HEK293 (cell line): ENCODE measurements around the gene RAB7A.

Experiments
- OVOL3 ChIP-seq: fragments of 450-650 bp; formaldehyde crosslinking; IDR thresholded peaks from 2 replicates; pipeline ENCODE4 v1.5.1; 2016; ENCODE audit warnings: missing biosample characterization, missing genetic modification characterization
- TCF7L2 ChIP-seq: IDR thresholded peaks from 2 replicates; pipeline ENCODE4 v1.6.1; 2011; ENCODE audit warnings: low read depth, mild to moderate bottlenecking, inconsistent platforms, low read length, moderate library complexity, borderline replicate concordance
- ZBTB17 ChIP-seq: fragments of 450-650 bp; formaldehyde crosslinking; IDR thresholded peaks from 2 replicates; pipeline ENCODE4 v1.5.1; 2016; ENCODE audit warnings: missing biosample characterization, missing genetic modification characterization
- ZNF18 ChIP-seq: fragments of 450-650 bp; formaldehyde crosslinking; IDR thresholded peaks from 2 replicates; pipeline ENCODE4 v1.5.1; 2016; ENCODE audit warnings: missing biosample characterization, missing genetic modification characterization
- ZNF274 ChIP-seq, 2 experiments: fragments of 200-500 bp in 1 of 2; fragments of 450-650 bp in 1 of 2; sonication (Bioruptor generic) in 1 of 2; formaldehyde crosslinking in 1 of 2; IDR thresholded peaks; 2 replicates each; pipeline versions ENCODE4 v1.5.1 to v1.6.1; 2014 to 2016; ENCODE audit warnings: borderline replicate concordance in 1 of 2, inconsistent platforms in 1 of 2, low read length in 1 of 2, missing biosample characterization in 1 of 2, missing genetic modification characterization in 1 of 2
- ZNF350 ChIP-seq: fragments of 450-650 bp; formaldehyde crosslinking; IDR thresholded peaks from 2 replicates; pipeline ENCODE4 v1.5.0; 2017; ENCODE audit warnings: missing biosample characterization, mild to moderate bottlenecking, missing genetic modification characterization
- ZNF48 ChIP-seq: fragments of 450-650 bp; formaldehyde crosslinking; IDR thresholded peaks from 2 replicates; pipeline ENCODE4 v1.5.1; 2016; ENCODE audit warnings: missing biosample characterization, missing genetic modification characterization
- ZNF571 ChIP-seq: fragments of 450-650 bp; formaldehyde crosslinking; IDR thresholded peaks from 2 replicates; pipeline ENCODE4 v1.5.0; 2017; ENCODE audit warnings: missing biosample characterization, missing genetic modification characterization
- ZNF76 ChIP-seq: fragments of 450-650 bp; formaldehyde crosslinking; IDR thresholded peaks from 2 replicates; pipeline ENCODE4; 2016; ENCODE audit warnings: low read depth, missing biosample characterization, missing genetic modification characterization, borderline replicate concordance
- TF ChIP-seq, protein P1 (sequence below): fragments of 450-650 bp; formaldehyde crosslinking; IDR thresholded peaks from 2 replicates; pipeline ENCODE4 v1.5.1; 2016; ENCODE audit warnings: missing biosample characterization, missing genetic modification characterization
- TF ChIP-seq, protein P2 (sequence below): sonication (generic); formaldehyde crosslinking; IDR thresholded peaks from 2 replicates; pipeline ENCODE4 v1.8.1; 2022; ENCODE audit warnings: mild to moderate bottlenecking, moderate library complexity, missing genetic modification reagents
- TF ChIP-seq, protein P3 (sequence below): IDR thresholded peaks from 2 replicates; pipeline ENCODE4 v1.6.1; 2011; ENCODE audit warnings: mild to moderate bottlenecking, low read depth, low read length, borderline replicate concordance
- TF ChIP-seq, protein P4 (sequence below): fragments of 450-650 bp; formaldehyde crosslinking; IDR thresholded peaks from 2 replicates; pipeline ENCODE4 v1.5.1; 2016; ENCODE audit warnings: missing biosample characterization, missing genetic modification characterization
- TF ChIP-seq, protein P5 (sequence below): fragments of 450-650 bp; formaldehyde crosslinking; IDR thresholded peaks from 2 replicates; pipeline ENCODE4 v1.5.1; 2017; ENCODE audit warnings: missing biosample characterization, missing genetic modification characterization

DNA sequence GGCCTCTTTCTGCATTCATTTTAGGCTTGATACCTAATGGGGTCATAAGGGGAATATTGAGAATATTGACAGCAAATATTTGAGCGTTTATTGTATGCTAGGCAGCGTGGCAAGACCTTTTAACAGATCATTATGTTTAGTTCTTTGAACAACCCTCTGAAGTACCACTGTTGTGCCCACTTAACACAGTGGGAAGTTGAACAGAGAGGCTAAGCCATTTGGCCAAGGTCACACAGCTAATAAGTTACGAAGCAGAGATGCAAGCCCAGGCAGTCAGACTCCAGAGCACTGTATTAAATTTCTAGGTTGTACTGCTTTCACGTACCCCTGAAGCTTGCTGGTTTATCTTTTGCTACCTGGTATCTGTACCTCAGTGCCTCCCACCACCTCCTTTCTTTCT lies 1.1 kb downstream of the RAB7A start:
- TF ChIP-seq, protein P1, sequence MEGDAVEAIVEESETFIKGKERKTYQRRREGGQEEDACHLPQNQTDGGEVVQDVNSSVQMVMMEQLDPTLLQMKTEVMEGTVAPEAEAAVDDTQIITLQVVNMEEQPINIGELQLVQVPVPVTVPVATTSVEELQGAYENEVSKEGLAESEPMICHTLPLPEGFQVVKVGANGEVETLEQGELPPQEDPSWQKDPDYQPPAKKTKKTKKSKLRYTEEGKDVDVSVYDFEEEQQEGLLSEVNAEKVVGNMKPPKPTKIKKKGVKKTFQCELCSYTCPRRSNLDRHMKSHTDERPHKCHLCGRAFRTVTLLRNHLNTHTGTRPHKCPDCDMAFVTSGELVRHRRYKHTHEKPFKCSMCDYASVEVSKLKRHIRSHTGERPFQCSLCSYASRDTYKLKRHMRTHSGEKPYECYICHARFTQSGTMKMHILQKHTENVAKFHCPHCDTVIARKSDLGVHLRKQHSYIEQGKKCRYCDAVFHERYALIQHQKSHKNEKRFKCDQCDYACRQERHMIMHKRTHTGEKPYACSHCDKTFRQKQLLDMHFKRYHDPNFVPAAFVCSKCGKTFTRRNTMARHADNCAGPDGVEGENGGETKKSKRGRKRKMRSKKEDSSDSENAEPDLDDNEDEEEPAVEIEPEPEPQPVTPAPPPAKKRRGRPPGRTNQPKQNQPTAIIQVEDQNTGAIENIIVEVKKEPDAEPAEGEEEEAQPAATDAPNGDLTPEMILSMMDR, result no peak
- TF ChIP-seq ZNF350 (no peak), ZBTB17 (tag by site-specific recombination) (no peak), ZNF76 (tag by site-specific recombination) (no peak), ZNF48 (no peak), ZNF274 (IDR thresholded peaks at IDR 0.05; ENCODE audit: low read length) (no peak), ZNF274 (tag by site-specific recombination; IDR thresholded peaks at IDR 0.05; ENCODE audit: borderline replicate concordance) (no peak), ZNF18 (tag by site-specific recombination) (no peak), ZNF571 (no peak), OVOL3 (no peak), TCF7L2 (no peak)
- TF ChIP-seq, protein P2, sequence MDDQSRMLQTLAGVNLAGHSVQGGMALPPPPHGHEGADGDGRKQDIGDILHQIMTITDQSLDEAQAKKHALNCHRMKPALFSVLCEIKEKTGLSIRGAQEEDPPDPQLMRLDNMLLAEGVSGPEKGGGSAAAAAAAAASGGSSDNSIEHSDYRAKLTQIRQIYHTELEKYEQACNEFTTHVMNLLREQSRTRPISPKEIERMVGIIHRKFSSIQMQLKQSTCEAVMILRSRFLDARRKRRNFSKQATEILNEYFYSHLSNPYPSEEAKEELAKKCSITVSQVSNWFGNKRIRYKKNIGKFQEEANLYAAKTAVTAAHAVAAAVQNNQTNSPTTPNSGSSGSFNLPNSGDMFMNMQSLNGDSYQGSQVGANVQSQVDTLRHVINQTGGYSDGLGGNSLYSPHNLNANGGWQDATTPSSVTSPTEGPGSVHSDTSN (CRISPR knock-in tag), result no peak
- TF ChIP-seq, protein P3, sequence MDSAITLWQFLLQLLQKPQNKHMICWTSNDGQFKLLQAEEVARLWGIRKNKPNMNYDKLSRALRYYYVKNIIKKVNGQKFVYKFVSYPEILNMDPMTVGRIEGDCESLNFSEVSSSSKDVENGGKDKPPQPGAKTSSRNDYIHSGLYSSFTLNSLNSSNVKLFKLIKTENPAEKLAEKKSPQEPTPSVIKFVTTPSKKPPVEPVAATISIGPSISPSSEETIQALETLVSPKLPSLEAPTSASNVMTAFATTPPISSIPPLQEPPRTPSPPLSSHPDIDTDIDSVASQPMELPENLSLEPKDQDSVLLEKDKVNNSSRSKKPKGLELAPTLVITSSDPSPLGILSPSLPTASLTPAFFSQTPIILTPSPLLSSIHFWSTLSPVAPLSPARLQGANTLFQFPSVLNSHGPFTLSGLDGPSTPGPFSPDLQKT, result no peak
- TF ChIP-seq, protein P4, sequence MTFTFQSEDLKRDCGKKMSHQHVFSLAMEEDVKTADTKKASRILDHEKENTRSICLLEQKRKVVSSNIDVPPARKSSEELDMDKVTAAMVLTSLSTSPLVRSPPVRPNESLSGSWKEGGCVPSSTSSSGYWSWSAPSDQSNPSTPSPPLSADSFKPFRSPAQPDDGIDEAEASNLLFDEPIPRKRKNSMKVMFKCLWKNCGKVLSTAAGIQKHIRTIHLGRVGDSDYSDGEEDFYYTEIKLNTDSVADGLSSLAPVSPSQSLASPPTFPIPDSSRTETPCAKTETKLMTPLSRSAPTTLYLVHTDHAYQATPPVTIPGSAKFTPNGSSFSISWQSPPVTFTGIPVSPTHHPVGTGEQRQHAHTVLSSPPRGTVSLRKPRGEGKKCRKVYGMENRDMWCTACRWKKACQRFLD (tag by site-specific recombination), result no peak
- TF ChIP-seq, protein P5, sequence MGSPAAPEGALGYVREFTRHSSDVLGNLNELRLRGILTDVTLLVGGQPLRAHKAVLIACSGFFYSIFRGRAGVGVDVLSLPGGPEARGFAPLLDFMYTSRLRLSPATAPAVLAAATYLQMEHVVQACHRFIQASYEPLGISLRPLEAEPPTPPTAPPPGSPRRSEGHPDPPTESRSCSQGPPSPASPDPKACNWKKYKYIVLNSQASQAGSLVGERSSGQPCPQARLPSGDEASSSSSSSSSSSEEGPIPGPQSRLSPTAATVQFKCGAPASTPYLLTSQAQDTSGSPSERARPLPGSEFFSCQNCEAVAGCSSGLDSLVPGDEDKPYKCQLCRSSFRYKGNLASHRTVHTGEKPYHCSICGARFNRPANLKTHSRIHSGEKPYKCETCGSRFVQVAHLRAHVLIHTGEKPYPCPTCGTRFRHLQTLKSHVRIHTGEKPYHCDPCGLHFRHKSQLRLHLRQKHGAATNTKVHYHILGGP (tag by site-specific recombination), result no peak
